SU-DHL-6 (cell line): ENCODE data around the gene ZNF148.

Experiments
- H2AFZ ChIP-seq: fragments of 200-600 bp; sonication (generic); 2 replicates; pipeline ENCODE4 v1.6.1; 2014; ENCODE audit warnings: low read depth, mild to moderate bottlenecking, moderate library complexity, mixed read lengths, antibody characterized with exemption, low read length; ENCODE audit not compliant: severe bottlenecking
- H3F3A ChIP-seq: fragments of 200-600 bp; shearing (Covaris generic); 2 replicates; pipeline ENCODE4 v1.6.0; 2016; ENCODE audit warnings: antibody characterized with exemption, mild to moderate bottlenecking; ENCODE audit not compliant: insufficient read depth
- H3K27ac ChIP-seq: fragments of 200-600 bp; sonication (generic); 2 replicates; pipeline ENCODE4 v1.5.1; 2016; ENCODE audit warnings: low read depth, mild to moderate bottlenecking, low read length, moderate library complexity, mixed read lengths
- H3K27me3 ChIP-seq: fragments of 200-600 bp; sonication (generic), shearing (Covaris generic); 2 replicates; pipeline ENCODE4 v1.6.0; 2014; ENCODE audit warnings: mild to moderate bottlenecking, low read length
- H3K36me3 ChIP-seq: fragments of 200-600 bp; sonication (generic); 2 replicates; pipeline ENCODE4 v1.6.1; 2014; ENCODE audit warnings: mild to moderate bottlenecking, low read length, mixed read lengths
- H3K4me2 ChIP-seq: fragments of 300-600, 200-600 bp; shearing (Covaris generic), sonication (generic); 2 replicates; pipeline ENCODE4 v1.6.0; 2014; ENCODE audit warnings: low read length, low read depth, mild to moderate bottlenecking; ENCODE audit not compliant: poor library complexity, severe bottlenecking
- H3K4me3 ChIP-seq: fragments of 200-600 bp; sonication (generic); 2 replicates; pipeline ENCODE4 v1.5.1; 2014; ENCODE audit warnings: antibody characterized with exemption, low read length, mild to moderate bottlenecking, mixed read lengths; ENCODE audit not compliant: insufficient read depth, poor library complexity, severe bottlenecking
- H3K79me2 ChIP-seq: fragments of 200-600 bp; sonication (generic); 2 replicates; pipeline ENCODE4 v1.6.1; 2014; ENCODE audit warnings: mild to moderate bottlenecking, low read length, moderate library complexity; ENCODE audit not compliant: insufficient read depth
- H3K9ac ChIP-seq: fragments of 200-600 bp; sonication (generic); 2 replicates; pipeline ENCODE4 v1.7.0; 2014; ENCODE audit warnings: mild to moderate bottlenecking, low read length
- H3K9me2 ChIP-seq: fragments of 200-600 bp; sonication (generic); replicated peaks from 2 replicates; pipeline ENCODE4 v1.6.1; 2014; ENCODE audit warnings: low read length; ENCODE audit not compliant: insufficient read depth
- H3K9me3 ChIP-seq: fragments of 200-600 bp; sonication (generic); 2 replicates; pipeline ENCODE4 v1.6.1; 2014; ENCODE audit warnings: low read length, mixed read lengths; ENCODE audit not compliant: insufficient read depth
- H4K20me1 ChIP-seq: fragments of 200-600 bp; sonication (generic); 2 replicates; pipeline ENCODE4 v1.6.1; 2014; ENCODE audit warnings: low read depth, mild to moderate bottlenecking, antibody characterized with exemption, low read length, moderate library complexity, mixed read lengths
- CTCF ChIP-seq: fragments of 200-600 bp; sonication (generic); IDR thresholded peaks from one replicate; pipeline ENCODE4 v1.5.1; 2017; ENCODE audit warnings: antibody characterized with exemption, mild to moderate bottlenecking, low read length, moderate library complexity; ENCODE audit not compliant: insufficient read depth, poor library complexity, severe bottlenecking
- EZH2phosphoT487 ChIP-seq: fragments of 200-600 bp; sonication (generic), shearing (Covaris generic); conservative IDR thresholded peaks from 2 replicates; pipeline ENCODE4 v1.6.1; 2018; ENCODE audit warnings: mild to moderate bottlenecking, antibody characterized with exemption, low read length, moderate library complexity, mixed read lengths

Gene ZNF148

DNA sequence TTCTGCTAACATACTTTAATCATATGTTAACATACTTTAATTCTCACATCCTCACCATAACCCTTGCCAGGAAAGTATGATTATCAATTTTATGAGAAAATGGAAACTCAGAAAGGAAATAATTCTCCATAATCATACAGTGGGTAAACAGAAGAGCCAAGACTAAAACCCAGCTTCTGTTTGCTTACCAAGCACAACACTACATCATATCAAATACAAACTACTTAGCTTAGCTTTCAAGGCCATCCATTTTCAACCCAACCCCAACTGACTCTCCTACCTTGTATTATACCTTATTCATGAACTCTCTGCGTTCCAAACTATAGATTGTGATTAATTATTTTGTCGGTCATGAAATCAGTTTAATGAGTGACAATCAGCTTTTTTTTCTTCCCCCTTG lies 9.0 kb downstream of the ZNF148 start:
- Histone ChIP-seq H3K79me2 (peaks cover 100% of the 10 kb centered on the region), H3K4me2 (no peak overlapping the region), H3K27ac (no peak overlapping the region), H2AFZ (no peak overlapping the region), H3K36me3 (no peaks in the 10 kb centered on the region; the same call in 1 of the 2 replicates), H3K27me3 (no peaks in the 10 kb centered on the region), H3F3A (no peaks in the 10 kb centered on the region), H4K20me1 (peaks cover 66% of the 10 kb centered on the region), H3K4me3 (no peak overlapping the region), H3K9me2 (no peaks in the 10 kb centered on the region), H3K9me3 (no peaks in the 10 kb centered on the region), H3K9ac (no peak overlapping the region)
- TF ChIP-seq CTCF (no peak), EZH2phosphoT487 (no peak)

DNA sequence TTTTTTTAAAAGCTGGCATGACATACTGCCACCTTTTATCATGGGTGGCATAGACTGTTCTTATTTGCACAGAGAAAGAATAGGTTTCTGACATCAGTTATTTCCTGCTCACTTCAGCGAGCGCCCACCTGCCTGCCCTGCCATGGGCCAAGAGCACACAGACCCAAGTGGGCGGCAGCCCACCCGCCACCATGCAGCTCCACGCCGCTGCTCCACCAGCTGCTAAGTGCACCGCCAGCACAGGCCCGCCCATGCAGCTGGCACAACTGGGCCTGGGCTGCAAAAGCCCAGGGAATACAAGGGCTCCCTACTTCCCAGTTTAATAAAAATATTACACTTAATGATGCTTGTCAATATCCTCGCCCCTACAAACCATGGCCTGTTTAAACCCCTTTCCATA lies 15.4 kb downstream of the ZNF148 start:
- Histone ChIP-seq H2AFZ (no peak overlapping the region), H3K4me3 (no peak overlapping the region), H3F3A (peaks cover 8% of the 10 kb centered on the region), H3K9me2 (no peaks in the 10 kb centered on the region), H3K27me3 (no peaks in the 10 kb centered on the region), H3K4me2 (no peak overlapping the region), H3K27ac (no peak overlapping the region), H3K36me3 (no peaks in the 10 kb centered on the region), H3K9ac (no peak overlapping the region), H3K9me3 (no peaks in the 10 kb centered on the region), H3K79me2 (peaks cover 98% of the 10 kb centered on the region), H4K20me1 (peaks cover 40% of the 10 kb centered on the region)
- TF ChIP-seq EZH2phosphoT487, result no peak
- TF ChIP-seq CTCF, result no peak

DNA sequence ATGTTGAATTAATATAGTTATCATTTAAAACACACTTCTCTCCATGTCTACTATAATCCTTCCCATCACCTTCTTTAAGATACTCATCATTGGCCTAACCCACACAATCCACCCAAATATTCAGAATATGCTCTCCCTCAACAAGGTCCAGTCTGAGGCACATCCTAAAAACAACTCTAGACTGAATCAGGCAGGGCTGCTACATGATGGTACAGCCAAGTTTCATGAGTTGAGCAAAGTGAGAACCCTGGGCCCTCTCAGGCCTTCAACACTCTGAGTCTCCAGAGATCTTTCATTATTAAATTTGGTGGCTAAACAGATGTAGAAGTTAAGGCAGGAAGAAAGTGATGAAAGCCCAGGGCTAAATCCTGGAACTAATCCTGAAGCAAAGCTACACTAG lies 16.2 kb downstream of the ZNF148 start:
- no peak overlapping the region for H2AFZ ChIP-seq
- H4K20me1 ChIP-seq, result peaks cover 37% of the 10 kb centered on the region
- H3K36me3 ChIP-seq, result no peaks in the 10 kb centered on the region
- H3K27ac ChIP-seq, result no peak overlapping the region
- no peaks in the 10 kb centered on the region for H3K9me2 ChIP-seq
- H3K9me3 ChIP-seq, result no peaks in the 10 kb centered on the region
- H3K4me3 ChIP-seq, result no peak overlapping the region
- peaks cover 98% of the 10 kb centered on the region for H3K79me2 ChIP-seq
- peaks cover 8% of the 10 kb centered on the region for H3F3A ChIP-seq
- TF ChIP-seq CTCF (no peak), EZH2phosphoT487 (no peak)
- H3K9ac ChIP-seq, result no peak overlapping the region
- no peaks in the 10 kb centered on the region for H3K27me3 ChIP-seq
- H3K4me2 ChIP-seq, result no peak overlapping the region

DNA sequence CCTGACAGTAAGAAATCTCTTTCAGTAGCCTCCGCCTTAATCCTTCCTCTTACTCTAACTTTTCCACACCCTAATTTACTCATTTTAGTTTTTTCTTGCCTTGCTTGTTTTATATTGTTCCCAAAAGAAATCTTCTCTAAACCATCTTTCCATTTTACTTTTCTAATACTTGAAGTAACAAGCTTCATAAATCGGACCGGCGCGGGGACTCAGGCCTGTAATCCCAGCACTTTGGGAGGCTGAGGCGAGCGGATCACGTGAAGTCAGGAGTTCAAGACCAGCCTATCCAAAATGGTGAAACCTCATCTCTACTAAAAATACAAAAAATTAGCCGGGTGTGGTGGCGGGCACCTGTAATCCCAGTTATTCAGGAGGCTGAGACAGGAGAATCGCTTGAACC lies 17.3 kb downstream of the ZNF148 start:
- H3K4me3 ChIP-seq, result peak overlapping the region; percentile 49

More for the DNA sequence above, 17.3 kb downstream of the ZNF148 start:
- Histone ChIP-seq H3F3A (peaks cover 13% of the 10 kb centered on the region), H3K4me2 (peak overlapping the region; percentile 68), H3K9ac (peak overlapping the region; percentile 52; the same call in 1 of the 2 replicates), H3K9me2 (no peaks in the 10 kb centered on the region), H3K27ac (no peak overlapping the region), H2AFZ (no peak overlapping the region), H3K27me3 (no peaks in the 10 kb centered on the region), H3K36me3 (no peaks in the 10 kb centered on the region), H3K79me2 (peaks cover 98% of the 10 kb centered on the region), H4K20me1 (peaks cover 34% of the 10 kb centered on the region), H3K9me3 (no peaks in the 10 kb centered on the region)
- TF ChIP-seq CTCF (no peak), EZH2phosphoT487 (no peak)
